WTC11 (cell line): ENCODE measurements around the gene TBC1D22B. TPM values are rescaled to one million over a fixed set of nuclear protein-coding genes. Genes with fewer than 3 reads are reported as not detected.
A peak's percentile ranks its signal among the peaks of the same experiment; 100 is the strongest.

Source experiments
- ATAC-seq: fragments of 200-7000 bp; cut with Tn5 transposase; 2 replicates; pipeline ENCODE4 v1.10.0; 2021; ENCODE audit warnings: mild to moderate bottlenecking, moderate library complexity
- CTCF ChIA-PET: fragments of 300-600 bp; sonication (Branson Sonifier 250); formaldehyde crosslinking; loops from one replicate; lab custom pipeline; 2021; ENCODE audit warnings: antibody characterized with exemption; lab: Charles Lee
- POLR2A ChIA-PET: fragments of 350-600 bp; sonication (Branson Sonifier 250); formaldehyde crosslinking; loops from one replicate; lab custom pipeline; 2021; ENCODE audit warnings: antibody characterized with exemption; lab: Charles Lee
- DNase-seq: peaks from one replicate; pipeline ENCODE4 v3.0.0; 2021; ENCODE audit warnings: low spot score
- H3K27ac Mint-ChIP-seq: 2 replicates; pipeline ENCODE4 v1.8.0; 2021; ENCODE audit warnings: mixed read lengths
- H3K27me3 Mint-ChIP-seq: 2 replicates; pipeline ENCODE4 v1.8.0; 2021; ENCODE audit warnings: low read depth, mild to moderate bottlenecking, moderate library complexity, mixed read lengths
- H3K36me3 Mint-ChIP-seq: 2 replicates; pipeline ENCODE4 v1.8.0; 2021; ENCODE audit warnings: mixed read lengths
- H3K4me1 Mint-ChIP-seq: 2 replicates; pipeline ENCODE4 v1.8.0; 2022; ENCODE audit warnings: mixed read lengths
- H3K4me3 Mint-ChIP-seq: 2 replicates; pipeline ENCODE4 v1.8.0; 2021; ENCODE audit warnings: mild to moderate bottlenecking, moderate library complexity, mixed read lengths
- H3K9me3 Mint-ChIP-seq: 2 replicates; pipeline ENCODE4 v1.8.0; 2021; ENCODE audit warnings: mixed read lengths
- AR ChIP-seq: fragments of 250-450 bp; sonication (Bioruptor Pico); IDR thresholded peaks from 2 replicates; pipeline ENCODE4 v1.9.0; 2021; ENCODE audit warnings: mild to moderate bottlenecking
- E2F4 ChIP-seq: sonication (generic); formaldehyde crosslinking; IDR thresholded peaks from 2 replicates; pipeline ENCODE4 v1.8.1; 2022; ENCODE audit warnings: low read depth, mild to moderate bottlenecking, moderate library complexity, missing genetic modification reagents, borderline replicate concordance
- FOXP1 ChIP-seq: sonication (generic); formaldehyde crosslinking; IDR thresholded peaks from 2 replicates; pipeline ENCODE4 v1.8.0; 2022; ENCODE audit warnings: missing genetic modification reagents, mild to moderate bottlenecking, moderate library complexity, borderline replicate concordance
- GABPB1 ChIP-seq: sonication (generic); formaldehyde crosslinking; IDR thresholded peaks from 2 replicates; pipeline ENCODE4 v1.8.1; 2023; ENCODE audit warnings: mild to moderate bottlenecking, missing genetic modification reagents
- JAZF1 ChIP-seq: fragments of 250-450 bp; sonication (Bioruptor Pico); IDR thresholded peaks from 2 replicates; pipeline ENCODE4 v1.9.0; 2021; ENCODE audit warnings: moderate library complexity, mild to moderate bottlenecking, inconsistent platforms
- NFATC4 ChIP-seq: fragments of 250-450 bp; sonication (Bioruptor Pico); IDR thresholded peaks from 2 replicates; pipeline ENCODE4 v1.9.0; 2021; ENCODE audit warnings: mild to moderate bottlenecking
- NR2C2 ChIP-seq: sonication (generic); formaldehyde crosslinking; IDR thresholded peaks from 2 replicates; pipeline ENCODE4 v1.8.0; 2022; ENCODE audit warnings: mild to moderate bottlenecking, missing genetic modification reagents
- NR3C1 ChIP-seq: sonication (generic); formaldehyde crosslinking; conservative IDR thresholded peaks from 2 replicates; pipeline ENCODE4 v1.8.1; 2023; ENCODE audit warnings: low read depth, mild to moderate bottlenecking, missing genetic modification reagents
- SMAD3 ChIP-seq: sonication (generic); formaldehyde crosslinking; IDR thresholded peaks from 2 replicates; pipeline ENCODE4 v1.8.0; 2022; ENCODE audit warnings: missing genetic modification reagents, mild to moderate bottlenecking, borderline replicate concordance
- SOX15 ChIP-seq: fragments of 250-450 bp; sonication (Bioruptor Pico); IDR thresholded peaks from 2 replicates; pipeline ENCODE4 v1.9.0; 2021; ENCODE audit warnings: mild to moderate bottlenecking
- SP1 ChIP-seq: sonication (generic); formaldehyde crosslinking; conservative IDR thresholded peaks from 2 replicates; pipeline ENCODE4 v1.8.1; 2022; ENCODE audit warnings: missing genetic modification reagents
- TEAD4 ChIP-seq: sonication (generic); formaldehyde crosslinking; IDR thresholded peaks from 2 replicates; pipeline ENCODE4 v1.8.0; 2022; ENCODE audit warnings: mild to moderate bottlenecking, missing genetic modification reagents
- ZSCAN18 ChIP-seq: fragments of 250-450 bp; sonication (Bioruptor Pico); IDR thresholded peaks from 2 replicates; pipeline ENCODE4 v2.1.2; 2022; ENCODE audit warnings: mild to moderate bottlenecking, moderate library complexity
- total RNA-seq: library from RNA; stranded (reverse); gene quantifications from 3 replicates; pipeline ENCODE4 v1.2.3, GENCODE V29; 2021
- TF ChIP-seq, protein P1 (sequence below): sonication (generic); formaldehyde crosslinking; IDR thresholded peaks from 2 replicates; pipeline ENCODE4 v1.8.0; 2022; ENCODE audit warnings: mild to moderate bottlenecking, missing genetic modification reagents

The TBC1D22B gene
- total RNA-seq, 1 experiment from 2014 or later: 16.4 TPM

DNA sequence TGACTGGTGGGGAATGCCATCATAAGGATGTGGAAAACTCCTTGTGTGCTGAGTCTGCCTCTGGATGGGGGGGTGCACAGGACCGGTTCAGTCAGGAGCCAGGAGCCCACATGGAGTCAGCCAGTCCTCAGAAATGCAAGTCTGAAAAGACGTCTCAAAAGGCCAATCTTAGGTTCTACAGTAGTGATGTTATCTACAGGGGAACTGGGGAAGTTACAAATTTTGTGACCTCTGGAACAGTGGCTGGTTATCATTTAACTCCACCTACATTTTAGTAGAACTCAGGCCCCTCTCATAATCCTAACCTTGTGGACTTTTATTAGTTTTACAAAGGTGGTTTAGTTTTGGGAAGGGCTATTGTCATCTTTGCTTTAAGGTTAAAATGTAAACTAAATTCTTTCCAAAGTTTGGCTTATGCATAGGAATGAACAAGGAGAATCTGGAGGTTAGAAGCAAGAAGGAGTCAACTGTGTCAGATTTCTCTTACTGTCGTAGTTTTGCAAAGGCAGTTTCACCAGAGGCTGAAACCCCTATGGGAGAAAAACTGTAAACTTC, 13.7 kb upstream of the TBC1D22B start:
- H3K9me3 Mint-ChIP-seq: no peaks in the 10 kb centered on the region
- DNase-seq: no peak
- H3K4me3 Mint-ChIP-seq: no peak overlapping the region
- H3K27me3 Mint-ChIP-seq: peaks cover 18% of the 10 kb centered on the region
- ATAC-seq: no peak
- TF ChIP-seq JAZF1 (no peak), NR2C2 (CRISPR knock-in tag) (no peak), SMAD3 (CRISPR knock-in tag) (no peak), TEAD4 (CRISPR knock-in tag) (no peak), NR3C1 (no peak), NFATC4 (CRISPR knock-in tag) (no peak), E2F4 (no peak), ZSCAN18 (no peak)
- TF ChIP-seq, protein P1, sequence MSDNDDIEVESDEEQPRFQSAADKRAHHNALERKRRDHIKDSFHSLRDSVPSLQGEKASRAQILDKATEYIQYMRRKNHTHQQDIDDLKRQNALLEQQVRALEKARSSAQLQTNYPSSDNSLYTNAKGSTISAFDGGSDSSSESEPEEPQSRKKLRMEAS (CRISPR knock-in tag): no peak
- H3K4me1 Mint-ChIP-seq: no peaks in the 10 kb centered on the region; the same call in 1 of the 2 replicates
- CTCF ChIA-PET: no interaction called here
- no peaks in the 10 kb centered on the region for H3K36me3 Mint-ChIP-seq
- H3K27ac Mint-ChIP-seq: no peak overlapping the region
- POLR2A ChIA-PET: no interaction called here

- no peak for DNase-seq
- CTCF ChIA-PET: no interaction called here
- Mint-ChIP-seq H3K36me3 (no peaks in the 10 kb centered on the region), H3K9me3 (no peaks in the 10 kb centered on the region)
- POLR2A ChIA-PET: no interaction called here
- TF ChIP-seq SOX15 (CRISPR knock-in tag) (no peak), GABPB1 (CRISPR knock-in tag) (peak; percentile 92)
- TF ChIP-seq, all 79 proteins: peak for 1
- no peak for ATAC-seq
- H3K27me3 Mint-ChIP-seq: peaks cover 26% of the 10 kb centered on the region
- H3K4me1 Mint-ChIP-seq: no peaks in the 10 kb centered on the region; the same call in 1 of the 2 replicates
- no peak overlapping the region for H3K4me3 Mint-ChIP-seq
- H3K27ac Mint-ChIP-seq: no peak overlapping the region
Observed at GRCh38 chr6:37244430-37245310, 12.9 kb upstream of the TBC1D22B start.

GRCh38 chr6:37251211-37251780, 6.3 kb upstream of the TBC1D22B start:
- no peak for TF ChIP-seq NR3C1
- no peak for TF ChIP-seq FOXP1 (CRISPR knock-in tag)
- no peak for TF ChIP-seq SP1 (CRISPR knock-in tag)
- TF ChIP-seq AR (CRISPR knock-in tag): no peak
- no peak for DNase-seq
- CTCF ChIA-PET: no interaction called here
- ATAC-seq: no peak
- no peaks in the 10 kb centered on the region for H3K36me3 Mint-ChIP-seq
- no peak overlapping the region for H3K27ac Mint-ChIP-seq
- H3K4me3 Mint-ChIP-seq: no peak overlapping the region
- peaks cover 24% of the 10 kb centered on the region for H3K27me3 Mint-ChIP-seq
- no peaks in the 10 kb centered on the region for H3K9me3 Mint-ChIP-seq
- POLR2A ChIA-PET: no interaction called here
- H3K4me1 Mint-ChIP-seq: peaks cover 8% of the 10 kb centered on the region
